NCI-H2107 treated with DMSO at 0.1 percent for 48 hours (cell line): ENCODE results near the gene CLTB.

ENCODE experiments used
- DNase-seq: peaks from one replicate; lab custom pipeline; 2025; ENCODE audit not compliant: unreplicated experiment; lab: John Stamatoyannopoulos, UW

CLTB gene

DNA sequence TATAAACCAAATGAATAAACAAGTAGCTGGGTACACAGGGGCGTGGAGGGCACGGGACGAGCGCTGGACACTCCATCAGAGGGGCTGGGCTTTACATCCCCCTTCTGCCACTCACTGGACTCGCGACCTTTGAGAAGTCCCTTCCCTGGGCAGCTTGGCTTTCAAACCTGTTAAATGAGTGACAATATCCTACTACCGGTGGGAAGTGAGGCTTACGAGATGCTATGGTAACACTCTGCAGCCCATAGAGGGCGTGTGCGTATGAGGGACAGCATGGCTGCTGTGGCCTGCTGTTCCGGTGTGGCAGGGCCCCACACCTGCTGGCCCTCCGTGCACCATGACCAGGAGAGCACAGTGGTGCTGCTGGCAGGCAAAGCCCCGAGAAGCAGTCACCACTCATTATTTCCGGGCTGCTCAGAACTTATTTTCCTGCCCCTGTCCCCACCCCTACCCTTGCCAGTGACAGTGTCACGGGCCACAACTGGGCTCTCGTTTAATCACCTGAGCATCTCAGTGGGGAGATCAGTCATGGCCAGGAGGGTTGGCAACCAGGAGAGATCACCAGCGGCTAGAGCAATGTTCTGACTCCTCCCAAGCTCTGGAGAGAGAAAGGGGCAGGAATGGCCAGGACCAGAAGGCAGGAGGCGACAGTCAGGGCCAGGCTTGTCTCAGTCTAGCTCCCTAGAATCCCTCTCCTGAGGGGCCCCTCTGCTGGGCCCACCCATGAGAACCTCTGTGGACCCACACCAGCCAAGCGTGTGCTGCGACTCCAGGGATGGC lies 10.5 kb downstream of the CLTB start:
- no peak for DNase-seq

- no peak for DNase-seq
Measured at GRCh38 chr5:176401281-176402205, 14.8 kb downstream of the CLTB start.

- no peak for DNase-seq
Measured at GRCh38 chr5:176400382-176401156, 15.8 kb downstream of the CLTB start.

DNA sequence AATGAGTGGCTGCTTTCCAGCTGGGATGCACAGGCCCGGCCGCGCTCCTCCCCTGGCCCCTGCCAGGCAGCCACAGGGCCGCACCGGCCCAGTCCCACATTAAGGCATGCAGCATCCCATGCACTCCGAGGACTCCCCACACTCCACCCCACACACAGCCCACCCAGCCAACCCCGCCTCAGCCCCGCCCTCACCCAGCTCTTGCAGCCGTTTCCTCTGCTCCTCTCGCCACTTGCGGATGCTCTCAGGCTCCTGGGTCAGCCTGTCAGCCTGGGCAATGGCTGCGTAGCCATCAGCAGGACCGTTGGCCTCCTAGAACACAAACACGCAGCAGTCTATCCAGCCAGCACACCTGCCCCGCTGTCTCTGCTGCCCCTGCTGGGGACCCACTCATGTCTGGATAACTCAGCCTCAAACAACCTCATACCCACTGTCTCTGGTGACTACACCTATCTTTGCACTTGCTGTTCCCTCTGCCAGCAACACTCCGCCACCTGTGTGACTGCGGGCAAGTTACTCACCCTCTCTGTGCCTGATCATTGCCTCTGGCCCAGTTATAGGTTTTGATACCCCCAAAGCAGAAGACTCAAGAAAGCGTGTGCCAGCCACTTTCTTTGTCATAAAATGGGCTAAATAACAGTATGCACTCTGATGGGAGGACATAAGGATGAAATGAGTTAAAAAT lies 18.5 kb downstream of the CLTB start:
- DNase-seq = no peak

GRCh38 chr5:176396330-176396729 lies 20.0 kb downstream of the CLTB start:
- DNase-seq = no peak

- DNase-seq = no peak
Measured at GRCh38 chr5:176394881-176395675, 21.3 kb downstream of the CLTB start.

GRCh38 chr5:176394096-176394495 lies 22.2 kb downstream of the CLTB start:
- DNase-seq = no peak

- no peak for DNase-seq
Measured at GRCh38 chr5:176392526-176392925, 23.8 kb downstream of the CLTB start.

DNA sequence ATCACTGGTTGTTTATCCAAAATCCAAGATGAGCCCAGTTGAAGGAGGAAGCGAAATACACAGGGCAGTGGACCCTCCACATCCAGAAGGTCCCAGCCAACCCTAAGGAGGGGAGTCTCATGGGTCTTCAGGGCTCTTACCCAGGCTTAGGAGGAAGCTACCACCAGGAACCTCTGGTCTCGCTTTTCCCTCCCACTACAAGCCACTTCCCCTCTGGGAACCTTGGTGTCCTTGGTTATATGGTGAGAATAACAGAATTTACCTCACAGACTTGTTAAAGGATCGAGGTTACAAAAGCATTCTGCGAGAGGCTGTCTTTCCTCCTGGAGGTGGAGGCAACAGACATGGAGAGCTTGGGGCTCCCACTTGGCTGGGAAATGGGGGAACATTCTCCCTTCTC lies 24.3 kb downstream of the CLTB start:
- no peak for DNase-seq

- DNase-seq = no peak
Measured at GRCh38 chr5:176391479-176391878, 24.9 kb downstream of the CLTB start.

GRCh38 chr5:176389135-176390123 lies 26.9 kb downstream of the CLTB start:
- DNase-seq = no peak

- peak; percentile 92 for DNase-seq
Measured at GRCh38 chr5:176388444-176389134, 27.8 kb downstream of the CLTB start, which contains the start of the genes HIGD2A and NOP16. HIGD2A (plus strand) TSS chr5:176388751; CDS start chr5:176388820, 69 bp downstream. NOP16 (minus strand) TSS chr5:176388598; CDS start chr5:176388539, 59 bp downstream.

- no peak for DNase-seq
Measured at GRCh38 chr5:176388003-176388443, 28.3 kb downstream of the CLTB start.

- DNase-seq = no peak
Measured at GRCh38 chr5:176387384-176387925, 28.9 kb downstream of the CLTB start.

DNA sequence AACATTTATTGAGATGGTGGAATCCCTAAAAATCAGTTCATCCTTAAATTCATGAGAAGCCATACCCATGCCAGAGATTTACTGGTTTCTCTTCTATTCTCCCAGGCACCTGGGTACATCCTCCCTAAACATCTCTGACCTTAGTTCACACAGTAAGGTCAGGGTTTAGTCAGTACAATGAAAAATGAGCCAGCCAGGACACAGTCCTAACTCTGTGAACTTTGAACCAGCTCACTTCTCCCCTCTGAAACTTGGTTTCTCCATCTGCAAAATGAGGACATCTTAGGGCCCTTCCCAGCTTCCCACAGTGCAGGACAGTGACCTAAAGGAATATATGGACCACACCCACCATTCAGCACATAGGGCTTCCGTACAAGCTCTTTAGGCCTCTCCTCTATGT lies 29.8 kb downstream of the CLTB start:
- DNase-seq = no peak

DNA sequence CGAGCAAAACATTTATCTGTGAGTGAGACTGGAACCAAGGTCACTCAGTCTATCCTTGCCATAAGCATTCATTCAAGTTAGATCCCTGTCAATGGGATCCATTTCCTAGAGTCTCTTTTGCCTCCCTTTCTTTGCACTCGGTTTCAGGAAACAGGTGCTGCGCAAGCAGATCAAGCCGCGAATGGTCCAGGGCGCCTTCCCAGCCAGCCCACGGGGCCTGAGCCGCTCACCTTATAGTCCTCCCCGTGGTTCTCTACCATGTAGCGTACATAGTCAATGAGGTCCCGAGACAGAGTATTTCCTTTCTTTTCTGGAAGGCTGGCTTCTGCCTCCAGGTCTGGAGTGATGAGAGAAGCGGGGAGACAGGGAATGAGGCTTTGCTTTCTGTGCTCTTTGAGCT lies 31.3 kb downstream of the CLTB start:
- DNase-seq = no peak

DNA sequence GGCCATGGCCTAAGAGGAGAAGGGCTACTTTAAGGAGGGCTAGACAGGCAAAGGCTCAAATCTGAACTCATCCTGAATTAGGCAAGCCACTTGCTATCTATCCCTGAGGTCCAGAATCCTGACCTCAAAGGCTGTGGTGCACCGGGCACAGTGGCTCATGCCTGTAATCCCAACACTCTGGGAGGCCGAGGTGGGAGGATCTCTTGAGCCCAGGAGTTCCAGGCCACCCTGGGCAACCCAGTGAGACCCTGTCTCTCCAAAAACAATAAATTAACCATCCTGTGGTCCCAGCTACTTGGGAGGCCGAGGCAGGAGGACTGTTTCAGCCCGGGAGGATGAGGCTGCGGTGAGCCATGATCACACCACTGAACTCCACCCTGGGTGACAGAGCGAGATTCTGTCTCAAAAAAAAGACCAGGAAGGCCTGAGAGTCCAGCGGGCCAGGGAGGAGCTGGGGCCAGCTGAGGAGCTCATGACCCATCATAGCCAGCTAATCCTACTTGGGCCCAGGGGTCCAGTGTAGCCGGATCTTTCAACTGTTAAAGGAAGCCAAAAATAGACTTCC lies 31.9 kb downstream of the CLTB start:
- DNase-seq = no peak
